ENCODE results near the gene RPUSD2. TPM values are rescaled to one million over a fixed set of nuclear protein-coding genes. Genes with fewer than 3 reads are reported as not detected.

Gene RPUSD2
- total and polyA plus RNA-seq, 2 donors (not counting 3 experiments of a cell fraction or from before 2014, with no cell fraction given): 7.0 to 11.4 TPM

GRCh38 chr15:40591389-40591788, 22.3 kb downstream of the RPUSD2 start:
- DNase-seq (ENCODE audit: low read depth, low spot score) (no peak), FAIRE-seq (no peak)
- Histone ChIP-seq H3K4me3 (replicated peaks in 1 of 3; ENCODE audit: insufficient read depth in 1 of 3, low read depth in 1 of 3, low read length in 3 of 3) (no peak overlapping the region), H2AFZ (ENCODE audit: low read depth, low read length) (no peak overlapping the region), H3K9ac (replicated peaks; ENCODE audit: extremely low read depth, insufficient read depth, low read length) (no peak overlapping the region), H3K4me1 (ENCODE audit: control insufficient read depth, extremely low read depth, insufficient read depth, low read length) (peaks cover 8% of the 10 kb centered on the region), H3K4me2 (ENCODE audit: insufficient read depth, low read length) (no peak overlapping the region), H3K79me2 (ENCODE audit: control insufficient read depth, insufficient read depth, low read length) (peaks cover 20% of the 10 kb centered on the region), H4K20me1 (replicated peaks; ENCODE audit: control insufficient read depth, extremely low read depth, insufficient read depth, low read length) (no peaks in the 10 kb centered on the region), H3K27ac (ENCODE audit: insufficient read depth, low read depth, low read length) (no peak overlapping the region), H3K27me3 (ENCODE audit: control insufficient read depth in 2 of 2, insufficient read depth in 2 of 2, low read length in 2 of 2) (peaks cover 1 to 3% of the 10 kb centered on the region in 2 experiments), H3K9me3 (replicated peaks; ENCODE audit: control insufficient read depth, insufficient read depth, low read length) (no peaks in the 10 kb centered on the region), H3K9me1 (replicated peaks; ENCODE audit: control insufficient read depth, extremely low read depth, insufficient read depth, low read length) (no peaks in the 10 kb centered on the region), H3K36me3 (ENCODE audit: control insufficient read depth in 2 of 2, extremely low read depth in 1 of 2, insufficient read depth in 2 of 2, low read length in 2 of 2) (no peaks in the 10 kb centered on the region)
- intact Hi-C loops (cut with micrococcal nuclease) (loop anchor here (5.0 to 10.0 kb wide), 2 partner anchors 106 to 213 kb away; partner anchors contain the start of genes DNAJC17, RAD51 and ZFYVE19), dilution Hi-C loops (cut with MboI; ENCODE audit: extremely low pct_ligation_motif_present, low sequenced_read_pairs) (no loop called here)
- CTCF ChIA-PET: interaction anchor here (2.7 to 3.2 kb wide), 3 partner anchors 9 to 303 kb away, joined by 17 to 28 read pairs (median 25); partner anchors contain the start of gene VPS18
- no TSS peak for BruUV-seq (replicated peaks)
- no peak for TF ChIP-seq GATA2 (IDR thresholded peaks at IDR 0.05; ENCODE audit: insufficient read depth, insufficient read length, low read depth, low read length)
- no peak for TF ChIP-seq EZH2 (IDR thresholded peaks at IDR 0.05; ENCODE audit: borderline replicate concordance, low read depth, low read length, severe bottlenecking)
- TF ChIP-seq MAX (IDR thresholded peaks at IDR 0.05; ENCODE audit: insufficient read depth, insufficient read length): no peak
- no peak for TF ChIP-seq JUN (IDR thresholded peaks at IDR 0.05; ENCODE audit: borderline replicate concordance, insufficient read depth, insufficient read length, low read depth)
- no peak for TF ChIP-seq POLR2A (IDR thresholded peaks at IDR 0.05; ENCODE audit: low read depth, low read length)
- no peak for TF ChIP-seq CTCF (IDR thresholded peaks at IDR 0.05; ENCODE audit: extremely low read depth in 1 of 2, insufficient read depth in 1 of 2, low read depth in 1 of 2, low read length in 2 of 2)
- no peak for TF ChIP-seq POLR2AphosphoS5 (IDR thresholded peaks at IDR 0.05; ENCODE audit: insufficient read depth, low read depth, low read length)
- TF ChIP-seq FOS (IDR thresholded peaks at IDR 0.05; ENCODE audit: borderline replicate concordance, insufficient read depth, low read length): no peak
- no peak for TF ChIP-seq MYC (IDR thresholded peaks at IDR 0.05; ENCODE audit: low read depth, low read length)
- POLR2A ChIA-PET: no interaction called here
